ENCODE data around the gene AHI1.
"Not testable (repeated sequence)": the region's sequence is repeated elsewhere in the genome, so short reads cannot be mapped to it uniquely, and the experiment has no call there.

The AHI1 gene

DNA sequence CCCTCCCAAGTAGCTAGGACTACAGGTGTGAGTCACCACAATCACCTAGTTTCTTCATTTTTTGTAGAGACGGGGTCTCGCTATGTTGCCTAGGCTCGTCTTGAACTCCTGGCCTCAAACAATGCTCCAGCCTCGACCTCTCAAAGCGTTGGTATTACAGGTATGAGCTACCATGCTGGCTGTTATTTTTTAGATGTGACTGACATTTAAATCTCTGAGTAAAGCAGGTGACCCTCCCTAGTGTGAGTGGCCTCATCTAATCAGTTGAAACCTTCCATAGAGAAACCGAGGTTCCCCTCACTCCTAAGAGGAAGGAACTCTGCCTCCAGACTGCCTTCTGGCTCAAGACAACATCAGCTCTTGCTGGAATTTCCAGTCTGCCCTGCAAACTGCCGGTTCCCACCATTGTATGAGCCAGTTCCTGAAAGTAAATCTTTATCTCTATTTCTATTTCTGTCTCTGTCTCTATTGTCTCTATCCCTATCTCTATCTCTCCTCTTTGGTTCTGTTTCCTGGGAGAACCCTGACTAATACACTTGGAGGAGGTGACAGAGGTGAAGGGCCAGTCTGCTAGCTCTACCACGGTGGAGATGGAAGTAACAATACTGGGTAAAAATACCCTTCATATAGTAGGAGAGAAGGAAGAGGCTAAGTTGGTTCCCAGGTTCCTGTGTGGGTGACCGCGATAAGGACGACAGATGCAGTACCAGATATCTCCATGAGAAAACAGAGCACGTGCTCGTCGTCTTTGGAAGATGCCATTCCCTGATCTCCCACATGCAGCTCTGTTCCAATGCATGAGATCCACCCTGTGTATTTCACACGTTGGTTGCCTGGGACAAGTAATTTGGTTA lies 235.4 kb downstream of the AHI1 start:
- DNase-seq (ENCODE audit: low spot score): no peak

DNA sequence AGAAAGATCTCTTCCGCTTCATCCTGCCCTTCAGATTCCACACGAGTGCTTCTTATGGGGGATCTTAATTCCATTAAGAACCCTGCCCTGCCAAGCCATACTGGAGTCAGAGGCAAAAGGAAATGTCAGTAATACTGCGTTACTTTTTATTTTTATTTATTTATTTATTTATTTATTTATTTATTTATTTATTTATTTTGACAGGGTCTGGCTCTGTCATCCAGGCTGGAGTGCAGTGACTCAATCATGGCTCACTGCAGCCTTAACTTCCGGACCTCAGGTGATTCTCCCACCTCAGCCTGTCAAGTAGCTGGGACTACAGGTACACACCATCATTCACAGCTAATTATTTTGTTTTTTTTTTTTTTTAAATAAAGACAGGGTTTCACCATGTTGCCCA lies 236.9 kb downstream of the AHI1 start:
- DNase-seq (ENCODE audit: low spot score): no peak

DNA sequence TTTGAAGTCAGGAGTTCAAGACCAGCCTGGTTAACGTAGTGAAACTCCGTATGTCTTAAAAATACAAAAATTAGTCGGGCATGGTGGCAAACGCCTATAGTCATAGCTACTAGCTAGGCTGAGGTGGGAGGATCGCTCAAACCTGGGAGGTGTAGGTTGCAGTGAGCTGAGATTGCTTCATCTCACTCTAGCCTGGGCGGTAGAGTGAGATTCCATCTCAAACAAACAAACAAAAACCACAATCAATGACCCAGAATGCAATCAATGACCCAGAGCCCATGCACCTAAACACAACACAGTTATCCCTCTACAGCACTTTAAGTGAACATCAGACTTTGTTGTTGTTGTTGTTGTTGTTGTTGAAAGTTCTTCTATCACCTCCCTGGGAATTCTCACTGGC lies 238.6 kb downstream of the AHI1 start:
- DNase-seq (ENCODE audit: low spot score): no peak

GRCh38 chr6:135257631-135258405 lies 239.7 kb downstream of the AHI1 start:
- DNase-seq (ENCODE audit: low spot score): no peak

DNA sequence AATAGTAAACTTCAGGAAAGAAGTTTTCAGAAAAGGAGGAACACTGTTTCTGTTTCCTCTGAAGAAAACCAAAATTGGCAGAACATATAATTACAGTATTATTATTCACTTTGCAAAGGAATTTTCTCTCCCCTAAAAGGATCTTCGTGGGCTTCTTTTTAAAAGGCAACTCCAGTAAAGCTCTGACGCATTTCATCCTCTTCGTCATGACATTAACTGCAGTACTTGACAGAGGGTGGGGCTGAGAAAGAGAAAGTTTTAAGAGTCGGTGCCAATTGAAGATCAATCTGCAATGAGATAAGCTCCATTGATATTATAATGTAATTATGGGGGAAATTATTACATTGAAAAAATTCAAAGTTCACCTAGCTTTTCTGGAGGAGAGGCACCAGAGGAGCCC lies 240.7 kb downstream of the AHI1 start:
- DNase-seq (ENCODE audit: low spot score): peak; percentile 20

DNA sequence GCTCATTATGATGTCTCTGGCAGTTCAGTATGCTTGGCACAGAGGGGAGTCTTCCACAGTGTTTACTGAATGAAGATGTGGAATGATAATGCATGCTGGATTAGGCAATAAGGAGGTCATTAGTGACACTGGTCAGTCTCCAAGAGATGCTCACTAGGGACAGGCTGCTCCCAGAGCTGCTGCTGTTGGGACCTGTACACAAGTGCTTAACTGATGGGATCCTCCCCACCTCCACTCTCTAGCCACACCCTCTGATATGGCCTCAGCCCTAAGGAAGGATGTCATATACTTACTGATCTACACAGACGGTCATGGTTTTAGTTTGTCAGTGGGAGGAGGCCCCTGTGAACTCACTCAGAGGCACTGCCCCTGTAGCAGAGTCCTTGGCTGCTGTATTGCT lies 243.1 kb downstream of the AHI1 start:
- no peak for DNase-seq (ENCODE audit: low spot score)

DNA sequence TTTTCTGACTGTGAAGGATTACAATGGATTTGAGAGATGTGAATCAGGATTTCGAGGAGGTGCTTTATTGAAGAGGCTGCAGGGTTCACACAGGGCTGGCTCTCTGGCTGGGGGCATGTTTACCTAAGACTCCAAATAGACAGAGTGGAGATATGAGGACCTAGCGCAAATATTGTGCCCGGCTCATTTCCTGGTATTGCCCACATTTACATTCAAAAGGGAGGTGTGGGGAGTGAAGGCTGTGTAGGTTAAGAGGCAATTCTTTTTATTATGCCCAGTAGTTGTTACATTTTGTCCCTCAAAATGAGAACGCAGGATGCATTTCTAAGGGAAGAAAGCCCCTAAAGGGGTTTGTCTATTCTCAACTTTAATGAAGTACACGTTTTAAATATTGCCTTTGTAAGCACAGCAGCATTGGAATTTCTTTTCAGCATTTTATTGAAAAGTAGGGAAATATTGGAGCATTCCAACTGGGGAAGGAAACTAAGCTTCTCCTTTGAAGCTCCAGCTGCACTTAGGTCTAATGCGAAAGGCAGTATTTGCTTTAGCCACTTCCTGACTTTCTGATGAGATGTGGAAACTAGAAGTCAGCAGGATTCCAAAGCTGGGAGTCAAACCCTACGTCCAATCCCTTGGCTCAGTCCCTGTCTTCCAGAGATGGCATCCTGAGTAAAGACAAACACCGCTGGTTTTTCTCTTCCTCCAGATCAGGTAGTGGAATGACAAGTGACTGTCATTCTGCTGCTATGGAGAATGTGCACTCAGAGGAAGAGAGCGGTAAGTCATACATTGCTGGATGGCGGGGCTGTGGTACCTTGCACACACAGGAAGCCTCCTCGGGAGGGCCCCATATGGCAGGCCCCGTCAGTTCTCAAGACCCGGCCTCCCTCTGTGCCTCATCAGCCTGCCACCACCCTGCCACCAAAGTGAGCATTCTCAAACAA lies 245.8 kb downstream of the AHI1 start:
- no peak for DNase-seq (ENCODE audit: low spot score)

GRCh38 chr6:135250751-135251497 lies 246.6 kb downstream of the AHI1 start:
- no peak for DNase-seq (ENCODE audit: low spot score)

- DNase-seq (ENCODE audit: low spot score): no peak
Observed at GRCh38 chr6:135250234-135250633, 247.3 kb downstream of the AHI1 start.

- DNase-seq (ENCODE audit: low spot score): not testable (repeated sequence)
Observed at GRCh38 chr6:135246412-135247012, 251.0 kb downstream of the AHI1 start.

DNA sequence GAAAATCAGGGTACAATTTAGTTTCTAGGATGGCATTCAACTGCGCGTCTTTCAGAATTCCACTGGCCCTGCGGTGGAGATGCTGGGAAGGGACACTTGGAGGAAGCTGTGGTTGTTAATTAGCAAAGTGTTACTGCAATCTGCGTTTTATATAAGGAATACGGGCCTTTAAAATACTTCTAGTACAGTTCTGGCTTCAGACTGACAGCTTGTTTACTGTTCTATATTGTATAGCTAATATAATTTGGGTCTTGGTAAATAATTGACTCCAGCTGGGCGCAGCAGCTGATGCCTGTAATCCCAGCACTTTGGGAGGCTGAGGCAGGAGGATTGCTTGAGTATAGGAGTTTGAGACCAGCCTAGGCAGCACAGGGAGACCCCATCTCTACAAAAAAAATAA lies 252.7 kb downstream of the AHI1 start:
- no peak for DNase-seq (ENCODE audit: low spot score)

GRCh38 chr6:135243871-135244796 lies 253.4 kb downstream of the AHI1 start:
- DNase-seq (ENCODE audit: low spot score): no peak

- no peak for DNase-seq (ENCODE audit: low spot score)
Observed at GRCh38 chr6:135240711-135241110, 256.8 kb downstream of the AHI1 start.

DNA sequence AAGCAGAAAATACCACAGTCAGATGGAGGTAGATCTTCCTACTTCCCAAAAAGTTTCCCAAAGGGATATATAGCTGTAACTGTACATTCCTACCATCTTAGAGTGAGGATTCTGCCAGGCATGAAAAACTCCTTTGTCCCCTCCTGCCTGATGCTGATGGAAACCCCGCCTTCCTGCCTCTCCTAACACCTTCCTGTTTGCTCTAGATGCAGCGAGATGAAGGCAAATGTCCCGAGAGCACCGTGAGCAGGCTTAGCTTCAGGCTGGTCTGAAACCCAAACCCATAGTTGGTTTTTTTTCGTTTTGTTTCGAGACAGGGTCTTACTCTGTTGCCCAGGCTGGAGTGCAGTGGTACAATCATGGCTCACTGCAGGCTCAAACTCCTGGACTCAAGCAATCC lies 260.8 kb downstream of the AHI1 start:
- DNase-seq (ENCODE audit: low spot score): no peak

- no peak for DNase-seq (ENCODE audit: low spot score)
Observed at GRCh38 chr6:135236319-135236718, 261.2 kb downstream of the AHI1 start.

DNA sequence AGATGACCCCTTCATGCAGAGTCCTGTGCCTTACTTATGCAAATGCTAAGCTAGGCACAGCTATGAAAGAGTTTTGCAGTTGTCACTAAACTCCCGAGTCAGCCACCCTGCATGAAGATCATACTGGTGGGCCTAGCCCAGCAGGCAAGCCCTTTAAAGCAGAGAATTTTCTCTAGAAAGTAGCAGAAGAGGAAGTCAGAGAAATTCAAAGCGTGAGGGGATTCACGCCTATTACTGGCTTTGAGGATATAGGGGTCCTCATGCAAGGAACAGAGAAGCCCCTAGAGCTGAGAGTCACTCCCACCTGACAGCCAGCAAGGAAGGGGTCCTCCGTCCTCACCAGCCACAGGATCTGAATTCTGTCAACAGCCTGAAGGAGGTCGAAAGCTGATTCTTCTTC lies 261.8 kb downstream of the AHI1 start:
- no peak for DNase-seq (ENCODE audit: low spot score)

GRCh38 chr6:135234492-135234780 lies 263.1 kb downstream of the AHI1 start:
- DNase-seq (ENCODE audit: low spot score): no peak

GRCh38 chr6:135233686-135234491 lies 263.7 kb downstream of the AHI1 start:
- DNase-seq (ENCODE audit: low spot score): no peak
